IPS DF 4.7 (cell line): Measurements from ENCODE around the gene PSMD2.
"Not testable (repeated sequence)": the region's sequence is repeated elsewhere in the genome, so short reads cannot be mapped to it uniquely, and the experiment has no call there.

Experiments used
- DNase-seq: peaks from one replicate; pipeline ENCODE4 v3.0.0-alpha.2; 2013; ENCODE audit warnings: low spot score; ENCODE audit errors: extremely low read depth

PSMD2 gene

GRCh38 chr3:184338511-184338945 is 39.5 kb downstream of the PSMD2 start:
- no peak for DNase-seq

- DNase-seq: no peak
These were observed 40.0 kb downstream of the PSMD2 start for GRCh38 chr3:184339001-184339400.

GRCh38 chr3:184339451-184340135 is 40.6 kb downstream of the PSMD2 start:
- not testable (repeated sequence) for DNase-seq

GRCh38 chr3:184341925-184342324 is 42.9 kb downstream of the PSMD2 start:
- no peak for DNase-seq

- no peak for DNase-seq
These were observed 44.3 kb downstream of the PSMD2 start for GRCh38 chr3:184343200-184343876.

GRCh38 chr3:184344579-184345316 is 45.7 kb downstream of the PSMD2 start:
- no peak for DNase-seq

GRCh38 chr3:184345317-184346144 is 46.5 kb downstream of the PSMD2 start:
- no peak for DNase-seq

GRCh38 chr3:184346480-184347190 is 47.6 kb downstream of the PSMD2 start:
- DNase-seq: no peak

- no peak for DNase-seq
These were observed 48.4 kb downstream of the PSMD2 start for GRCh38 chr3:184347321-184348056.

- no peak for DNase-seq
These were observed 49.0 kb downstream of the PSMD2 start for GRCh38 chr3:184348057-184348382.

- DNase-seq: no peak
These were observed 50.8 kb downstream of the PSMD2 start for GRCh38 chr3:184349563-184350470.

GRCh38 chr3:184350618-184351017 is 51.6 kb downstream of the PSMD2 start:
- no peak for DNase-seq

- no peak for DNase-seq
These were observed 52.6 kb downstream of the PSMD2 start for GRCh38 chr3:184351511-184352148.

- no peak for DNase-seq
These were observed 53.2 kb downstream of the PSMD2 start for GRCh38 chr3:184352149-184352785.

GRCh38 chr3:184352897-184353545 is 54.0 kb downstream of the PSMD2 start:
- DNase-seq: no peak

GRCh38 chr3:184353546-184353941 is 54.5 kb downstream of the PSMD2 start:
- DNase-seq: no peak

- DNase-seq: no peak
These were observed 55.2 kb downstream of the PSMD2 start for GRCh38 chr3:184354121-184354728.
